Activated CD4-positive, alpha-beta memory T cell treated with anti-CD3 and anti-CD28 coated beads for 36 hours (primary cell): ENCODE results near the gene PARG. TPM values are rescaled to one million over a fixed set of nuclear protein-coding genes. Genes with fewer than 3 reads are reported as not detected.
"Not testable (repeated sequence)": the region's sequence is repeated elsewhere in the genome, so short reads cannot be mapped to it uniquely, and the experiment has no call there.

Source experiments
- CTCF ChIA-PET: fragments of 350-600 bp; sonication (Branson Sonifier 250); formaldehyde crosslinking; loops from one replicate; lab custom pipeline; 2021; ENCODE audit warnings: antibody characterized with exemption, inconsistent platforms; lab: Charles Lee
- POLR2A ChIA-PET: fragments of 350-600 bp; sonication (Branson Sonifier 250); formaldehyde crosslinking; loops from one replicate; lab custom pipeline; 2021; ENCODE audit warnings: antibody characterized with exemption; lab: Charles Lee
- DNase-seq: peaks from one replicate; pipeline ENCODE4 v3.0.0-alpha.2; 2020
- H3K27ac Mint-ChIP-seq: one replicate; pipeline ENCODE4 v1.8.0; 2021; ENCODE audit warnings: mixed read lengths
- H3K27me3 Mint-ChIP-seq: one replicate; pipeline ENCODE4 v1.8.0; 2021; ENCODE audit warnings: mixed read lengths
- H3K36me3 Mint-ChIP-seq: one replicate; pipeline ENCODE4 v1.8.0; 2021; ENCODE audit warnings: mixed read lengths
- H3K4me1 Mint-ChIP-seq: one replicate; pipeline ENCODE4 v1.8.0; 2021; ENCODE audit warnings: low read depth, mixed read lengths
- H3K4me3 Mint-ChIP-seq: one replicate; pipeline ENCODE4 v1.8.0; 2021; ENCODE audit warnings: mild to moderate bottlenecking, mixed read lengths
- H3K9me3 Mint-ChIP-seq: one replicate; pipeline ENCODE4 v1.8.0; 2021; ENCODE audit warnings: mixed read lengths
- intact Hi-C: fragments of 100-400 bp; cut with micrococcal nuclease; formaldehyde crosslinking; loops from one replicate; pipeline ENCODE4 v1.15.1; 2023
- total RNA-seq, 2 experiments: library from RNA; stranded (reverse); gene quantifications; one replicate each; pipeline ENCODE4 v1.2.3, GENCODE V29; 2021

The PARG gene
- total RNA-seq, 2 experiments from 2014 or later = 25.5 to 27.0 TPM

GRCh38 chr10:49884739-49885331, 57.0 kb downstream of the PARG start:
- H3K4me1 Mint-ChIP-seq, intact Hi-C loops, H3K9me3 Mint-ChIP-seq, CTCF ChIA-PET, POLR2A ChIA-PET, DNase-seq, H3K36me3 Mint-ChIP-seq, H3K27ac Mint-ChIP-seq, H3K27me3 Mint-ChIP-seq, H3K4me3 Mint-ChIP-seq: not testable (repeated sequence)

GRCh38 chr10:49883852-49884251, 58.0 kb downstream of the PARG start:
- H3K9me3 Mint-ChIP-seq, intact Hi-C loops, POLR2A ChIA-PET, DNase-seq, H3K36me3 Mint-ChIP-seq, H3K4me3 Mint-ChIP-seq, H3K27ac Mint-ChIP-seq, H3K27me3 Mint-ChIP-seq, CTCF ChIA-PET, H3K4me1 Mint-ChIP-seq: not testable (repeated sequence)

GRCh38 chr10:49882327-49882726, 59.5 kb downstream of the PARG start:
- H3K27me3 Mint-ChIP-seq, intact Hi-C loops, H3K36me3 Mint-ChIP-seq, H3K9me3 Mint-ChIP-seq, H3K4me3 Mint-ChIP-seq, POLR2A ChIA-PET, DNase-seq, H3K4me1 Mint-ChIP-seq, H3K27ac Mint-ChIP-seq, CTCF ChIA-PET: not testable (repeated sequence)

- intact Hi-C loops, POLR2A ChIA-PET, H3K36me3 Mint-ChIP-seq, H3K27ac Mint-ChIP-seq, CTCF ChIA-PET, H3K4me1 Mint-ChIP-seq, H3K27me3 Mint-ChIP-seq, DNase-seq, H3K4me3 Mint-ChIP-seq, H3K9me3 Mint-ChIP-seq: not testable (repeated sequence)
Measured at GRCh38 chr10:49872740-49873139, 69.1 kb downstream of the PARG start.

GRCh38 chr10:49871462-49871861, 70.4 kb downstream of the PARG start:
- H3K27me3 Mint-ChIP-seq, H3K4me1 Mint-ChIP-seq, H3K36me3 Mint-ChIP-seq, CTCF ChIA-PET, H3K4me3 Mint-ChIP-seq, H3K27ac Mint-ChIP-seq, H3K9me3 Mint-ChIP-seq, DNase-seq, intact Hi-C loops, POLR2A ChIA-PET: not testable (repeated sequence)

GRCh38 chr10:49859933-49860332, 81.9 kb downstream of the PARG start:
- H3K27me3 Mint-ChIP-seq, DNase-seq, H3K4me1 Mint-ChIP-seq, CTCF ChIA-PET, H3K9me3 Mint-ChIP-seq, H3K4me3 Mint-ChIP-seq, H3K27ac Mint-ChIP-seq, POLR2A ChIA-PET, H3K36me3 Mint-ChIP-seq, intact Hi-C loops: not testable (repeated sequence)

- H3K36me3 Mint-ChIP-seq, H3K9me3 Mint-ChIP-seq, intact Hi-C loops, H3K4me3 Mint-ChIP-seq, H3K4me1 Mint-ChIP-seq, DNase-seq, POLR2A ChIA-PET, CTCF ChIA-PET, H3K27ac Mint-ChIP-seq, H3K27me3 Mint-ChIP-seq: not testable (repeated sequence)
Measured at GRCh38 chr10:49858697-49859382, 83.0 kb downstream of the PARG start.

GRCh38 chr10:49849520-49849919, 92.3 kb downstream of the PARG start:
- H3K27me3 Mint-ChIP-seq, H3K36me3 Mint-ChIP-seq: not testable (repeated sequence)

GRCh38 chr10:49844775-49845595, 96.8 kb downstream of the PARG start:
- Mint-ChIP-seq H3K9me3 (no peaks in the 10 kb centered on the region), H3K4me3 (no peak overlapping the region), H3K27me3 (no peaks in the 10 kb centered on the region), H3K4me1 (no peaks in the 10 kb centered on the region), H3K36me3 (peaks cover 25% of the 10 kb centered on the region), H3K27ac (no peak overlapping the region)
- POLR2A ChIA-PET = no interaction called here
- intact Hi-C loops = no loop called here
- DNase-seq = no peak
- CTCF ChIA-PET = no interaction called here

More at GRCh38 chr10:49849520-49849919, 92.3 kb downstream of the PARG start:
- H3K27ac Mint-ChIP-seq, POLR2A ChIA-PET, CTCF ChIA-PET, H3K4me3 Mint-ChIP-seq, DNase-seq, H3K4me1 Mint-ChIP-seq, intact Hi-C loops, H3K9me3 Mint-ChIP-seq: not testable (repeated sequence)

GRCh38 chr10:49842333-49842628, 99.5 kb downstream of the PARG start:
- peaks cover 37% of the 10 kb centered on the region for H3K36me3 Mint-ChIP-seq
- H3K27me3 Mint-ChIP-seq, H3K4me1 Mint-ChIP-seq, H3K9me3 Mint-ChIP-seq, H3K27ac Mint-ChIP-seq, H3K4me3 Mint-ChIP-seq, POLR2A ChIA-PET, intact Hi-C loops, CTCF ChIA-PET, DNase-seq: not testable (repeated sequence)

- Mint-ChIP-seq H3K27ac (no peak overlapping the region), H3K27me3 (no peaks in the 10 kb centered on the region), H3K4me3 (no peak overlapping the region), H3K4me1 (no peaks in the 10 kb centered on the region), H3K9me3 (no peaks in the 10 kb centered on the region), H3K36me3 (peaks cover 38% of the 10 kb centered on the region)
- ChIA-PET CTCF (no interaction called here), POLR2A (no interaction called here)
- DNase-seq = no peak
- intact Hi-C loops = no loop called here
Measured at GRCh38 chr10:49841615-49842332, 100.1 kb downstream of the PARG start.

GRCh38 chr10:49837685-49838084, 104.1 kb downstream of the PARG start:
- ChIA-PET CTCF (no interaction called here), POLR2A (no interaction called here)
- intact Hi-C loops = no loop called here
- Mint-ChIP-seq H3K36me3 (peaks cover 30% of the 10 kb centered on the region), H3K4me3 (no peak overlapping the region), H3K4me1 (no peaks in the 10 kb centered on the region), H3K27ac (no peak overlapping the region), H3K27me3 (no peaks in the 10 kb centered on the region), H3K9me3 (no peaks in the 10 kb centered on the region)
- DNase-seq = no peak
